ENCODE data around the gene FAM135A.

DNA sequence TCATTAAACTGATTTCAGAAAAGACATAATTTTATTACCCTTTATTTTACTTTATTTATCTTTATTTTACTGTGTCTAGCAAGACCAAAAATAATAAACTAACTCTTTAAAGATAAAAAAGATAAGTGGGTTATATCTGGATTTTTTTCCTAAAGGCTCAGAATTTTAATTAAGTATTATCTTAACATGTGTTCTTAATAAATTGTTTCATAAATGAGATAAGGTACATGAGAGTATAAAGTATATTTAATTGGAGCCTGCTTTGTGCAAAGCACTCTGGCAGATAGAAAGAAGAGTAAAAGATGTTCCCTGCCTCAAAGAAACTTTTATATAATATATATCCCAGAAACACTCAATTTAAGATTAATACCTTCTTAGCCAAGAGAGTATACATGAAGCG lies 8.7 kb upstream of the FAM135A start:
- TF ChIP-seq, protein P1, sequence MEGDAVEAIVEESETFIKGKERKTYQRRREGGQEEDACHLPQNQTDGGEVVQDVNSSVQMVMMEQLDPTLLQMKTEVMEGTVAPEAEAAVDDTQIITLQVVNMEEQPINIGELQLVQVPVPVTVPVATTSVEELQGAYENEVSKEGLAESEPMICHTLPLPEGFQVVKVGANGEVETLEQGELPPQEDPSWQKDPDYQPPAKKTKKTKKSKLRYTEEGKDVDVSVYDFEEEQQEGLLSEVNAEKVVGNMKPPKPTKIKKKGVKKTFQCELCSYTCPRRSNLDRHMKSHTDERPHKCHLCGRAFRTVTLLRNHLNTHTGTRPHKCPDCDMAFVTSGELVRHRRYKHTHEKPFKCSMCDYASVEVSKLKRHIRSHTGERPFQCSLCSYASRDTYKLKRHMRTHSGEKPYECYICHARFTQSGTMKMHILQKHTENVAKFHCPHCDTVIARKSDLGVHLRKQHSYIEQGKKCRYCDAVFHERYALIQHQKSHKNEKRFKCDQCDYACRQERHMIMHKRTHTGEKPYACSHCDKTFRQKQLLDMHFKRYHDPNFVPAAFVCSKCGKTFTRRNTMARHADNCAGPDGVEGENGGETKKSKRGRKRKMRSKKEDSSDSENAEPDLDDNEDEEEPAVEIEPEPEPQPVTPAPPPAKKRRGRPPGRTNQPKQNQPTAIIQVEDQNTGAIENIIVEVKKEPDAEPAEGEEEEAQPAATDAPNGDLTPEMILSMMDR (IDR thresholded peaks at IDR 0.05; ENCODE audit: low read depth, low read length, missing input control), result no peak
- TF ChIP-seq, protein P2, sequence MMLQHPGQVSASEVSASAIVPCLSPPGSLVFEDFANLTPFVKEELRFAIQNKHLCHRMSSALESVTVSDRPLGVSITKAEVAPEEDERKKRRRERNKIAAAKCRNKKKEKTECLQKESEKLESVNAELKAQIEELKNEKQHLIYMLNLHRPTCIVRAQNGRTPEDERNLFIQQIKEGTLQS (IDR thresholded peaks at IDR 0.05), result no peak

Measured in liver (tissue), 3 donors.